ENCODE results near the gene AHRR. TPM values are rescaled to one million over a fixed set of nuclear protein-coding genes. Genes with fewer than 3 reads are reported as not detected.

Gene AHRR
- total and polyA plus RNA-seq, 9 of the 15 experiments (the other 6 are each of a cell fraction or from before 2014, with no cell fraction given) = 0.06 to 1.6 (median 0.75) TPM; not detected in 1

DNA sequence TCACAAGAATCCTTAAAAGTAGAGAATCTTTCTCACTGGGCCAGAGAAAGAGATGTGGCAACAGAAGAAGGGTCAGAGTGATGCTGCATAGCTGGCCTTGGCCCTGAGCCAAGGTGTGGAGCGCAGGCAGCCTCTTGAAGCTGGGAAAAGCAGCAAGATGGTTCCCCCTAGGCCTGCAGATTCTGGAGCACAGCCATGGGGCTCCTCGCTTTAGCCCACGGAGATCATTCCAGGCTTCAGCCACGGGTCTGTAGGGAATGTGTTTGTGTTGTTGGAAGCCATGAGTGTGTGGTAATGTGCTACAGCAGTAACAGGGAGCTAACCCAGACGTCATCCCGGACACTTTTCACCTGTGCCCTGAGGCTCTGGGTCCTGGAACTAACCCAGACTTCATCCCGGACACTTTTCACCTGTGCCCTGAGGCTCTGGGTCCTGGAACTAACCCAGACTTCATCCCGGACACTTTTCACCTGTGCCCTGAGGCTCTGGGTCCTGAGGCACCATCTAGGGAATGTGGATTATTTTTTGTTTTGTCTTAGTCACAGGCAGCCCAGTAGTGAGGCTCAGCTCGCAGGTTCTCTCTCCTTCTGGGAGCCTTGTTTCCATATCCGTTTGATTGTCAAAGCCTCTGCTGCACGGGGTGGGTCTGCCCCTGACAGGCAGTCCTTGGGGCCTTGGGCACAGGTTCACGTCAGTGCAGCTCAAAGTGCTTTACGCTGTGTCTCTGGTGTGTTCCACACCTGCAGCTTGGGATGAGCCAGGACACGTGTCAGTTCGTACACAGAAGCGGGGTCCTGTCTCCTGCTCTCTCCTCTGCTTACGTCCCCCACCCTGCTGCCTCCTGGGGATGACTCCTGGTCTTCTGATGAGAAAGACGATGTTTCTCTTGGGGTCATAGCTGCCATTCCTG, 65.2 kb downstream of the AHRR start:
- POLR2A ChIA-PET = interaction anchor here (1.6 kb wide), 2 partner anchors 9 to 12 kb away, joined by 4 read pairs; no protein-coding TSS in a partner anchor
- TF ChIP-seq NCOA4 (IDR thresholded peaks at IDR 0.05; ENCODE audit: partially characterized antibody) (no peak), NFIC (IDR thresholded peaks at IDR 0.05) (peak; percentile 91)
- Histone ChIP-seq H2AFZ (ENCODE audit: low read depth, low read length) (no peak overlapping the region), H3K27ac (ENCODE audit: extremely low read depth, low read depth, low read length) (no peak overlapping the region), H3K9me3 (replicated peaks; ENCODE audit: control insufficient read depth, insufficient read depth, low read depth, low read length) (0 out of 2 replicates have a peak, but pooled peaks cover 2% of the 10 kb centered on the region), H3K9me1 (ENCODE audit: control insufficient read depth, insufficient read depth, low read length) (no peaks in the 10 kb centered on the region), H3K4me3 (no peak overlapping the region), H4K20me1 (replicated peaks; ENCODE audit: control insufficient read depth, insufficient read depth, low read length) (0 out of 2 replicates have a peak, but pooled peaks cover 3% of the 10 kb centered on the region), H3K79me2 (ENCODE audit: control insufficient read depth, insufficient read depth, low read length) (no peaks in the 10 kb centered on the region), H3K4me1 (replicated peaks in 1 of 2; ENCODE audit: control insufficient read depth in 2 of 2, insufficient read depth in 2 of 2, low read length in 2 of 2) (peaks cover 0 to 7% of the 10 kb centered on the region in 2 experiments; a peak in 1 of 5 replicates), H3K4me2 (ENCODE audit: insufficient read depth, low read length) (no peak overlapping the region), H3K27me3 (ENCODE audit: control insufficient read depth in 2 of 2, insufficient read depth in 2 of 2, low read length in 2 of 2) (peaks cover 20 to 44% of the 10 kb centered on the region in 2 experiments; a peak in 4 of 5 replicates), H3K9ac (ENCODE audit: insufficient read depth in 1 of 2, low read depth in 2 of 2, low read length in 2 of 2) (no peak overlapping the region), H3K36me3 (ENCODE audit: control insufficient read depth, insufficient read depth, low read length) (no peaks in the 10 kb centered on the region)
- ATAC-seq = no peak
- WGBS (ENCODE audit: insufficient coverage, low coverage, missing lambda C conversion rate) = 1% methylated on average over 18 of the region's 18 CpGs
- BruUV-seq (replicated peaks) = no TSS peak
- CTCF ChIA-PET (ENCODE audit: low intra/inter-chr PET ratio) = no interaction called here
- no peak for FAIRE-seq
- in situ Hi-C loops (cut with MboI) = no loop called here
- peak in 1 of 4 experiments; percentile 10 for DNase-seq (ENCODE audit: extremely low read depth in 1 of 4, low spot score in 3 of 4)
- intact Hi-C loops (cut with micrococcal nuclease) = no loop called here
